ENCODE measurements around the gene NACC2.

NACC2 gene

GRCh38 chr9:136021872-136022681 lies 73.0 kb downstream of the NACC2 start:
- DNase-seq (ENCODE audit: low read depth): no peak

GRCh38 chr9:136021171-136021871 lies 73.8 kb downstream of the NACC2 start:
- no peak for DNase-seq (ENCODE audit: low read depth)

- no peak for DNase-seq (ENCODE audit: low read depth)
Measured at GRCh38 chr9:136020671-136021070, 74.4 kb downstream of the NACC2 start.

- no peak for DNase-seq (ENCODE audit: low read depth)
Measured at GRCh38 chr9:136020206-136020605, 74.9 kb downstream of the NACC2 start.

- no peak for DNase-seq (ENCODE audit: low read depth)
Measured at GRCh38 chr9:136019681-136020060, 75.4 kb downstream of the NACC2 start.

- DNase-seq (ENCODE audit: low read depth): no peak
Measured at GRCh38 chr9:136019041-136019680, 75.9 kb downstream of the NACC2 start.

GRCh38 chr9:136018257-136019031 lies 76.6 kb downstream of the NACC2 start:
- no peak for DNase-seq (ENCODE audit: low read depth)

- no peak for DNase-seq (ENCODE audit: low read depth)
Measured at GRCh38 chr9:136017289-136018190, 77.5 kb downstream of the NACC2 start.

- no peak for DNase-seq (ENCODE audit: low read depth)
Measured at GRCh38 chr9:136016572-136017288, 78.4 kb downstream of the NACC2 start.

- no peak for DNase-seq (ENCODE audit: low read depth)
Measured at GRCh38 chr9:136015656-136016571, 79.2 kb downstream of the NACC2 start.

- DNase-seq (ENCODE audit: low read depth): no peak
Measured at GRCh38 chr9:136014924-136015633, 80.0 kb downstream of the NACC2 start.

GRCh38 chr9:136014147-136014923 lies 80.8 kb downstream of the NACC2 start:
- no peak for DNase-seq (ENCODE audit: low read depth)

GRCh38 chr9:136013524-136014034 lies 81.5 kb downstream of the NACC2 start:
- no peak for DNase-seq (ENCODE audit: low read depth)

GRCh38 chr9:136013116-136013515 lies 82.0 kb downstream of the NACC2 start:
- DNase-seq (ENCODE audit: low read depth): no peak

GRCh38 chr9:136012651-136013050 lies 82.4 kb downstream of the NACC2 start:
- no peak for DNase-seq (ENCODE audit: low read depth)

GRCh38 chr9:136011703-136012496 lies 83.2 kb downstream of the NACC2 start:
- no peak for DNase-seq (ENCODE audit: low read depth)

- no peak for DNase-seq (ENCODE audit: low read depth)
Measured at GRCh38 chr9:136011376-136011702, 83.8 kb downstream of the NACC2 start.
